Stimulated activated naive CD8-positive, alpha-beta T cell treated with anti-CD3 and anti-CD28 coated beads, Interleukin-15, Interleukin-2, amounts not matched to agents 100 ng/mL and 50 ng/mL, for 24 hours (primary cell): Measurements from ENCODE around the gene CAP1.
A peak's percentile ranks its signal among the peaks of the same experiment; 100 is the strongest.
"Not testable (repeated sequence)": the region's sequence is repeated elsewhere in the genome, so short reads cannot be mapped to it uniquely, and the experiment has no call there.

Source experiments
- H3K27ac Mint-ChIP-seq: one replicate; pipeline ENCODE4 v1.8.0; 2021; ENCODE audit warnings: mild to moderate bottlenecking, mixed read lengths
- H3K27me3 Mint-ChIP-seq: one replicate; pipeline ENCODE4 v1.8.0; 2021; ENCODE audit warnings: mixed read lengths
- H3K36me3 Mint-ChIP-seq: one replicate; pipeline ENCODE4 v1.8.0; 2021; ENCODE audit warnings: low read depth, mixed read lengths
- H3K4me1 Mint-ChIP-seq: one replicate; pipeline ENCODE4 v1.8.0; 2021; ENCODE audit warnings: low read depth, mixed read lengths
- H3K4me3 Mint-ChIP-seq: one replicate; pipeline ENCODE4 v1.8.0; 2021; ENCODE audit warnings: mild to moderate bottlenecking, mixed read lengths
- H3K9me3 Mint-ChIP-seq: one replicate; pipeline ENCODE4 v1.8.0; 2021; ENCODE audit warnings: mixed read lengths

The CAP1 gene

GRCh38 chr1:40059960-40060750 lies 19.6 kb downstream of the CAP1 start:
- peak overlapping the region; percentile 75 for H3K4me3 Mint-ChIP-seq
- H3K9me3 Mint-ChIP-seq: no peaks in the 10 kb centered on the region
- H3K27me3 Mint-ChIP-seq: no peaks in the 10 kb centered on the region

DNA sequence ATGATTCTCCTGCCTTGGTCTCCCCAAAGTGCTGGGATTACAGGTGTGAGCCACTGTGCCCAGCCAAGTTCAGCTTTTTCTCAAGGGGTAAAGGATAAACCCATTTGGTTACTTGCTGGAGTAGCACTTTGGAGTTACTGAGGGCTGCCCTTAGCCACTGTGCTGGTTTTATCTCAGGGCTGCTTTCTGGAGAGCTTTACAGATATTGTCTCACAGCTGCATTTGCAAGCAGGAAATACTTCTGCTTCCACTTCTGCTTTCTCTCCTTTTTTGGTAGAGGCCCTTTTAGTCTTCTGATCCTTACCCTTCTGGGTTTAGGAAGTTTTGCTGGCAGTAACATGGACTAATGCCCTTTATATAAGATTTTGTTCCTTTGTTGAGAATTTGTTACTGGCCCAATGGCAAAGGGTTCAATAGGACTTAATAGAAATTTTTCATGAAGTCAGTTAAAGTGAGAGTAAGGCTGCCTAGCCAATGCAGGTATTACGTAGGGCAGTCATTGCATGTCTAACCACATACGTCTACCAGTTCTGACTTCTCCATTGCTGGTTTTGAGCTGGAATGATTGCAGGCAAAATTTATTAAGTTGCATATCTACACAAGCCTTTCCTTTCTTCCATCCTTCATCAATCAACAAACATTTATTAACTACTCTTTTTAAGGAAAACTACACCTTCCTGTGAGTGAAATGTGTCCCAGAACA lies 24.4 kb downstream of the CAP1 start:
- Mint-ChIP-seq H3K9me3 (no peaks in the 10 kb centered on the region), H3K27me3 (no peaks in the 10 kb centered on the region), H3K27ac (peak overlapping the region; percentile 74), H3K4me3 (no peak overlapping the region), H3K4me1 (peaks cover 62% of the 10 kb centered on the region), H3K36me3 (peaks cover 80% of the 10 kb centered on the region)

More at GRCh38 chr1:40059960-40060750, 19.6 kb downstream of the CAP1 start:
- H3K36me3 Mint-ChIP-seq: peaks cover 88% of the 10 kb centered on the region
- peaks cover 91% of the 10 kb centered on the region for H3K4me1 Mint-ChIP-seq
- peak overlapping the region; percentile 92 for H3K27ac Mint-ChIP-seq

DNA sequence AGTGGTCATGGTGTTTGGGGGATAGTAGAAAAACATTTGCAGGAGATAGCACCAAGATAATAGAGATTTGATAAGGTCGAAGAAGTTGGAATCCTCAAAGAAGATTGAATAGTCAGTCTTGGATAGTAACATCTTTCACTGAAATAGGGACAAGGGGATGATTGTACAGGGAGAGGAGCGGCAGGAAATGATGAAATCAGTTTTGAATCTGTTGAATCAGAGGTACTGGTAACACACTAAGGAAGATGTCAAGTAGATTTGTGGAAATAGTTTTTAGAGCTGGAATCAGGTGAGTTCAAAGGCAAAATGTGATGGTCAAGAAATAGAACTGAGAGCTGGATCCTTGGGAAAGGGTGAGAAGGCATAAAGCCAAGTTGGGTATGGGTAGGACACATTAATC lies 26.5 kb downstream of the CAP1 start:
- H3K36me3 Mint-ChIP-seq: peaks cover 82% of the 10 kb centered on the region
- H3K27me3 Mint-ChIP-seq: no peaks in the 10 kb centered on the region
- H3K9me3 Mint-ChIP-seq: no peaks in the 10 kb centered on the region
- no peak overlapping the region for H3K4me3 Mint-ChIP-seq
- peaks cover 42% of the 10 kb centered on the region for H3K4me1 Mint-ChIP-seq
- H3K27ac Mint-ChIP-seq: peak overlapping the region; percentile 93

DNA sequence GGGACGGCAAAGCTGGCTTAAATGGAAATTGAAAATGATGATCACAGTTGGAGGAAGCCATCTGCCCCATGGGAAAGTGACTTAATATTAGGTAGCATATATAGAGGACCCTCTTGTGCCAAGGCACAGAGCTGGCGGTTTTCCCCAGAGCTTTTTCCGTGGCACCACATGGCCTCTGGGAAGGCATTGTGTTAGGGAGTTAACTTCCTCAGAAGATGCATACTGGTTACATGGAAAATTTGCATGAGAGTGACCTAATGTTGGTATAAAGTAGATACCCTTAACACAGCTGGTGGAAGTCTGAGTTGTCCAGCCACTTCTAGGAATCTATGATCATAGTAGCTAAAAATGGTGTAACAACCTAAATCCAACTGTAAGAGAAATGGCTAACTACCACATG lies 27.3 kb downstream of the CAP1 start:
- peaks cover 83% of the 10 kb centered on the region for H3K36me3 Mint-ChIP-seq
- H3K4me3 Mint-ChIP-seq: no peak overlapping the region
- peaks cover 40% of the 10 kb centered on the region for H3K4me1 Mint-ChIP-seq
- peak overlapping the region; percentile 93 for H3K27ac Mint-ChIP-seq
- no peaks in the 10 kb centered on the region for H3K27me3 Mint-ChIP-seq
- no peaks in the 10 kb centered on the region for H3K9me3 Mint-ChIP-seq

GRCh38 chr1:40072142-40072541 lies 31.6 kb downstream of the CAP1 start:
- Mint-ChIP-seq H3K27ac (no peak overlapping the region), H3K4me1 (peaks cover 17% of the 10 kb centered on the region), H3K4me3 (no peak overlapping the region), H3K9me3 (no peaks in the 10 kb centered on the region), H3K36me3 (peaks cover 67% of the 10 kb centered on the region), H3K27me3 (no peaks in the 10 kb centered on the region)

- H3K36me3 Mint-ChIP-seq: peaks cover 66% of the 10 kb centered on the region
- H3K4me3 Mint-ChIP-seq: no peak overlapping the region
- no peaks in the 10 kb centered on the region for H3K27me3 Mint-ChIP-seq
- peaks cover 16% of the 10 kb centered on the region for H3K4me1 Mint-ChIP-seq
- no peaks in the 10 kb centered on the region for H3K9me3 Mint-ChIP-seq
- H3K27ac Mint-ChIP-seq: peak overlapping the region; percentile 1
Observed at GRCh38 chr1:40073062-40073461, 32.5 kb downstream of the CAP1 start.

- no peak overlapping the region for H3K4me3 Mint-ChIP-seq
- H3K36me3 Mint-ChIP-seq: peaks cover 63% of the 10 kb centered on the region
- no peaks in the 10 kb centered on the region for H3K27me3 Mint-ChIP-seq
- H3K9me3 Mint-ChIP-seq: no peaks in the 10 kb centered on the region
- H3K27ac Mint-ChIP-seq: no peak overlapping the region
- peaks cover 19% of the 10 kb centered on the region for H3K4me1 Mint-ChIP-seq
Observed at GRCh38 chr1:40075266-40075665, 34.7 kb downstream of the CAP1 start.

DNA sequence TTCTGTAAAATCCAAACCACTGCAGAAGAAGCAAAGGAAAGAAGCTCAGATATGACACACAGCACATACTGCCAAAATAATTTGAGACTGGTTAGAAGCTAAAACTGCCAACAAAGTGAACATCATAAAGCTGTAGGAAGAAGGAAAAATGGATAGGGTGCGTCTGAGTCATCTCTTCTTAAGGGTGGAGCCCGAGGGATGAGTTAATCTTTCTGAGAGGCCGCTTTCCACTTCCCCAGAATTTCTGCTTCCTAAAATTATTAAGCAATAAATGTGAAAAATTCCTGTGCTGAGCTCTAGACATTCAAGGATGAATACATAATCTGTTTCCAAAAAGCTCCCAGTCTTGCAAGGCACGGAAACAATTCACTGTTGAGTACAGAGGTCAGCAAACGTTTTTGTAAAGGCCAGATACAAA lies 36.4 kb downstream of the CAP1 start:
- no peak overlapping the region for H3K4me3 Mint-ChIP-seq
- H3K27ac Mint-ChIP-seq: peak overlapping the region; percentile 26
- peaks cover 53% of the 10 kb centered on the region for H3K36me3 Mint-ChIP-seq
- H3K27me3 Mint-ChIP-seq: no peaks in the 10 kb centered on the region
- H3K4me1 Mint-ChIP-seq: peaks cover 20% of the 10 kb centered on the region
- no peaks in the 10 kb centered on the region for H3K9me3 Mint-ChIP-seq

GRCh38 chr1:40078512-40079333 lies 38.2 kb downstream of the CAP1 start:
- H3K4me3 Mint-ChIP-seq: no peak overlapping the region
- no peaks in the 10 kb centered on the region for H3K27me3 Mint-ChIP-seq
- no peaks in the 10 kb centered on the region for H3K9me3 Mint-ChIP-seq
- H3K4me1 Mint-ChIP-seq: peaks cover 13% of the 10 kb centered on the region
- no peak overlapping the region for H3K27ac Mint-ChIP-seq
- peaks cover 50% of the 10 kb centered on the region for H3K36me3 Mint-ChIP-seq

GRCh38 chr1:40079774-40080400 lies 39.4 kb downstream of the CAP1 start:
- Mint-ChIP-seq H3K36me3 (peaks cover 57% of the 10 kb centered on the region), H3K27me3 (no peaks in the 10 kb centered on the region), H3K4me1 (peaks cover 10% of the 10 kb centered on the region), H3K4me3 (no peak overlapping the region), H3K9me3 (no peaks in the 10 kb centered on the region), H3K27ac (peak overlapping the region; percentile 49)

- H3K9me3 Mint-ChIP-seq: no peaks in the 10 kb centered on the region
- no peak overlapping the region for H3K27ac Mint-ChIP-seq
- H3K4me1 Mint-ChIP-seq: peaks cover 11% of the 10 kb centered on the region
- no peaks in the 10 kb centered on the region for H3K27me3 Mint-ChIP-seq
- no peak overlapping the region for H3K4me3 Mint-ChIP-seq
- H3K36me3 Mint-ChIP-seq: peaks cover 61% of the 10 kb centered on the region
Observed at GRCh38 chr1:40081871-40082270, 41.3 kb downstream of the CAP1 start.

DNA sequence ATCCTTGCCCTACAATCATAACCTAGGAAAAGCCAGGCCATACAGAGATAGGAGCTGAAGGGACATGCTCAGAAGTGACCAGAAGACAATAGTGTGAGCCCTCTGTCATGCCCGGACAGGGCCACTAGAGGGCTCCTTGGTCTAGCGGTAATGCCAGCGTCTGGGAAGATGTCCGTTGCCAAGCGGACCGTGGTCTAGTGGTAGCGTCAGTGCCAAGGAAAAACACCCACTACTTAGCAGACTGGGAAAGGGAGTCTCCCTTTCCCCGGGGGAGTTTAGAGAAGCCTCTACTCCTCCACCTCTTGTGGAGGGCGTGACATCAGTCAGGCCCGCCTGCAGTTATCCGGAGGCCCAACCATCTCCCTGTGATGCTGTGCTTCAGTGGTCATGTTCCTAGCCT lies 44.2 kb downstream of the CAP1 start:
- not testable (repeated sequence) for H3K4me1 Mint-ChIP-seq, H3K4me3 Mint-ChIP-seq, H3K9me3 Mint-ChIP-seq, H3K27me3 Mint-ChIP-seq, H3K27ac Mint-ChIP-seq
- H3K36me3 Mint-ChIP-seq: peaks cover 65% of the 10 kb centered on the region

DNA sequence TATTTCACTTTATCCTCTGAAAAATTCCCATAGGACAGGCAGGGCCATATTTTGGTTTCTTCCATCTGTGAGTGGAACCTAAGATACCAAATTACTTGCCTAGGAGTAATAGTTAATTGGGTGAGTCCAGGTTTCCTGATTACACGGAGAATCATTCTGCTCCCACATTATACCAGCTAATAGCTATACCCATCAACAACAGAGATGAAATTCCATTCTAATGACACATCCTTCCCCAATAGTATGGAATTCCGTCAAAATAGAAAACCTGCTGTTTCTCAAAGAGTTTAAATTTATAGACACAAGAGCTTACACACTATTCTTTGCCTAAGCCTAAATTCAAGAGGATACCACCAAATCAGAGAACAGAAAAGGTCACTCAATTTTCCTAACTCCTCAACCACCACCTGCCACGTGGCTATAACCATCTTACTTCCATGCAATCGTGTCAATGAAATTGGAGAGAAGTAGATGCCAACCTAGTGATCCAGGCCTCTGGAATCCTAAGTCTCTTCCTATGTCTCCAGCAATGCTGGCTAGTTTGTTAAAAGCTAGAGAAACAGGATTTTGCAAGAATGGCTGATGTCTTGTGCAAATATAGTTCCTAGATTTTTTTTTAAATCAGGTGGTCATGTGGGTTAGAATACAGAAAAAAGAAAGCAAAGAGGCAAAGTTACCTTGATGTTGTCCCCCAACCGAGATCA lies 50.3 kb downstream of the CAP1 start:
- H3K27ac Mint-ChIP-seq: no peak overlapping the region

DNA sequence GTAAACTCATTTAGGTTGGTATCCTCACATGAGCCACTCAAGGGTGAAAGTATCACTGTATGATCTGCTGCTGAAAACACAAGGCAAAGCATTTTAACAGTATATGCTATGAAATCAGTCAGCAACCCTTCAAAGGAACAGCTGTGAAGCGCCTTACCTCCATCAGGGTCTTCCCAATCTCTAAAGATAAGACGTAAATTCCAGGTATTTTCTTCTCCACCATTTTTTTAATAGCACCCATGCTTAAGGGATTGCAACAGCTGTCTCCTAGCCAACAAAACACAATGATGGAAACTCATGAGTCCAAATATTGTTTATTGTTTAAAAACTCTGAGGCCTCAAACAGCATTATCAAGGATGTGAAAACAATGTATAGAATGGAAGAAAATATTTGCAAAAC lies 51.7 kb downstream of the CAP1 start:
- Mint-ChIP-seq H3K27ac (no peak overlapping the region), H3K36me3 (peaks cover 48% of the 10 kb centered on the region), H3K9me3 (no peaks in the 10 kb centered on the region), H3K4me3 (no peak overlapping the region), H3K4me1 (peaks cover 25% of the 10 kb centered on the region), H3K27me3 (no peaks in the 10 kb centered on the region)

More for the DNA sequence above, 50.3 kb downstream of the CAP1 start:
- Mint-ChIP-seq H3K9me3 (no peaks in the 10 kb centered on the region), H3K4me1 (peaks cover 14% of the 10 kb centered on the region), H3K36me3 (peaks cover 48% of the 10 kb centered on the region), H3K27me3 (no peaks in the 10 kb centered on the region), H3K4me3 (no peak overlapping the region)
